HFFc6 (cell line): ENCODE data around the gene CARD18. TPM values are rescaled to one million over a fixed set of nuclear protein-coding genes. Genes with fewer than 3 reads are reported as not detected.

Source experiments
- DNase-seq: peaks from one replicate; pipeline ENCODE4 v3.0.0-alpha.2; 2018
- H3K27ac Mint-ChIP-seq: 2 replicates; pipeline ENCODE4 v1.8.0; 2020; ENCODE audit warnings: mild to moderate bottlenecking, mixed read lengths
- H3K27me3 Mint-ChIP-seq: 2 replicates; pipeline ENCODE4 v1.8.0; 2021; ENCODE audit warnings: mild to moderate bottlenecking, moderate library complexity, mixed read lengths; ENCODE audit not compliant: insufficient read depth
- H3K36me3 Mint-ChIP-seq: 2 replicates; pipeline ENCODE4 v1.8.0; 2021; ENCODE audit warnings: low read depth, mixed read lengths
- H3K4me1 Mint-ChIP-seq: 2 replicates; pipeline ENCODE4 v1.8.0; 2020; ENCODE audit warnings: low read depth, mixed read lengths
- H3K4me3 Mint-ChIP-seq: 2 replicates; pipeline ENCODE4 v1.8.0; 2020; ENCODE audit warnings: mild to moderate bottlenecking, moderate library complexity, mixed read lengths
- H3K9me3 Mint-ChIP-seq: 2 replicates; pipeline ENCODE4 v1.8.0; 2020; ENCODE audit warnings: mild to moderate bottlenecking, mixed read lengths
- CTCF ChIP-seq: fragments of 200-600 bp; sonication (generic); IDR thresholded peaks from 2 replicates; pipeline ENCODE4 v1.5.0; 2021; ENCODE audit warnings: antibody characterized with exemption, mild to moderate bottlenecking
- total RNA-seq, 6 experiments: library from RNA; stranded (reverse); fragmentation: NEBNext Ultra II Directional; extraction: Animal tissue kit (Norgen Biotek cat#: 25700); gene quantifications; 2 replicates in 1 of 6; 3 replicates in 5 of 6; pipeline ENCODE4 v1.2.3, GENCODE V29; 2021

Gene CARD18
- total RNA-seq, 6 experiments from 2014 or later, result not detected

- H3K4me1 Mint-ChIP-seq, result peaks cover 15% of the 10 kb centered on the region
- H3K9me3 Mint-ChIP-seq, result no peaks in the 10 kb centered on the region
- H3K36me3 Mint-ChIP-seq, result no peaks in the 10 kb centered on the region
- H3K4me3 Mint-ChIP-seq, result peak overlapping the region; percentile 74
- TF ChIP-seq CTCF, result no peak
- peak overlapping the region; percentile 82 for H3K27ac Mint-ChIP-seq
- no peaks in the 10 kb centered on the region; the same call in 1 of the 2 replicates for H3K27me3 Mint-ChIP-seq
- peak; percentile 64 for DNase-seq
These were observed 47.0 kb downstream of the CARD18 start for GRCh38 chr11:105092256-105093239.

Other genes starting within 250 kb of the CARD18 start
- gene CASP12, start 241.3 kb downstream of the CARD18 start, total RNA-seq, result not detected
- 10 to 100 TPM; 52.7 to 71.6 (median 60.8) TPM for gene CASP4, start 171.2 kb downstream of the CARD18 start, total RNA-seq
- not detected for gene CASP5, start 116.6 kb downstream of the CARD18 start, total RNA-seq
- 10 to 100 TPM; 13.1 to 23.6 (median 21.1) TPM for gene CASP1, start 104.6 kb downstream of the CARD18 start, total RNA-seq
- 10 to 100 TPM in 1 of 6 experiments, 1 to 10 TPM in 5; 6.4 to 11.2 (median 9.4) TPM for gene CARD16, start 94.4 kb downstream of the CARD18 start, total RNA-seq